AG08395 (cell line): ENCODE results near the gene CCDC87.

Experiments
- DNase-seq: peaks from one replicate; pipeline ENCODE4 v3.0.0; 2012; ENCODE audit warnings: mixed read lengths, low spot score

The CCDC87 gene

GRCh38 chr11:66579017-66579606 is 13.8 kb downstream of the CCDC87 start:
- DNase-seq: peak; percentile 92

- no peak for DNase-seq
Measured at GRCh38 chr11:66570850-66571180, 22.0 kb downstream of the CCDC87 start.

GRCh38 chr11:66570079-66570849 is 22.6 kb downstream of the CCDC87 start:
- no peak for DNase-seq

- DNase-seq: no peak
Measured at GRCh38 chr11:66569076-66569475, 23.8 kb downstream of the CCDC87 start.

- peak; percentile 99 for DNase-seq
Measured at GRCh38 chr11:66568124-66568916, 24.5 kb downstream of the CCDC87 start, which contains the start of gene CTSF. CTSF (minus strand) TSS chr11:66568606; CDS start chr11:66568486, 120 bp downstream.

GRCh38 chr11:66567787-66568123 is 25.1 kb downstream of the CCDC87 start:
- DNase-seq: no peak

- no peak for DNase-seq
Measured at GRCh38 chr11:66566221-66566620, 26.6 kb downstream of the CCDC87 start.

- no peak for DNase-seq
Measured at GRCh38 chr11:66564984-66565383, 27.9 kb downstream of the CCDC87 start.

GRCh38 chr11:66564538-66564937 is 28.3 kb downstream of the CCDC87 start:
- no peak for DNase-seq

- no peak for DNase-seq
Measured at GRCh38 chr11:66563832-66564231, 29.0 kb downstream of the CCDC87 start.

- no peak for DNase-seq
Measured at GRCh38 chr11:66562907-66563583, 29.8 kb downstream of the CCDC87 start.

GRCh38 chr11:66562275-66562674 is 30.6 kb downstream of the CCDC87 start:
- DNase-seq: no peak

- DNase-seq: no peak
Measured at GRCh38 chr11:66561975-66562248, 31.0 kb downstream of the CCDC87 start.

GRCh38 chr11:66561178-66561974 is 31.5 kb downstream of the CCDC87 start:
- DNase-seq: no peak

- no peak for DNase-seq
Measured at GRCh38 chr11:66559866-66560676, 32.8 kb downstream of the CCDC87 start.

- peak; percentile 35 for DNase-seq
Measured at GRCh38 chr11:66559142-66559865, 33.6 kb downstream of the CCDC87 start.

GRCh38 chr11:66557733-66558326 is 35.0 kb downstream of the CCDC87 start:
- DNase-seq: no peak

GRCh38 chr11:66556086-66556485 is 36.8 kb downstream of the CCDC87 start:
- no peak for DNase-seq

- no peak for DNase-seq
Measured at GRCh38 chr11:66555416-66555815, 37.4 kb downstream of the CCDC87 start.

GRCh38 chr11:66554602-66555001 is 38.3 kb downstream of the CCDC87 start:
- no peak for DNase-seq
